Progenitor cell of endocrine pancreas (in vitro differentiated cells): ENCODE data around the gene KIF1A. TPM values are rescaled to one million over a fixed set of nuclear protein-coding genes. Genes with fewer than 3 reads are reported as not detected.
"Not testable (repeated sequence)": the region's sequence is repeated elsewhere in the genome, so short reads cannot be mapped to it uniquely, and the experiment has no call there.

Source experiments
- DNase-seq: peaks from one replicate; pipeline ENCODE4 v3.0.0; 2021; ENCODE audit warnings: low spot score; ENCODE audit not compliant: unreplicated experiment
- H3K27ac Mint-ChIP-seq: 2 replicates; pipeline ENCODE4 v1.8.0; 2021; ENCODE audit warnings: mild to moderate bottlenecking, moderate library complexity, mixed read lengths
- H3K27me3 Mint-ChIP-seq: 2 replicates; pipeline ENCODE4 v1.8.0; 2021; ENCODE audit warnings: mixed read lengths
- H3K36me3 Mint-ChIP-seq: 2 replicates; pipeline ENCODE4 v1.8.0; 2022; ENCODE audit warnings: mixed read lengths; ENCODE audit not compliant: insufficient read depth
- H3K4me1 Mint-ChIP-seq: 2 replicates; pipeline ENCODE4 v1.8.0; 2021; ENCODE audit warnings: low read depth, mixed read lengths
- H3K4me3 Mint-ChIP-seq: 2 replicates; pipeline ENCODE4 v1.8.0; 2021; ENCODE audit warnings: low read depth, mild to moderate bottlenecking, moderate library complexity, mixed read lengths
- H3K9me3 Mint-ChIP-seq: 2 replicates; pipeline ENCODE4 v1.8.0; 2021; ENCODE audit warnings: low read depth, mixed read lengths
- total RNA-seq: library from RNA; stranded (reverse); gene quantifications from 2 replicates; pipeline ENCODE4 v1.2.1, GENCODE V29; 2021
- TF ChIP-seq, protein P1 (sequence below): fragments of 200-600 bp; sonication (generic); IDR thresholded peaks from one replicate; pipeline ENCODE4 v1.5.0; 2021; ENCODE audit warnings: antibody characterized with exemption, mild to moderate bottlenecking; ENCODE audit not compliant: unreplicated experiment

Gene KIF1A
- total RNA-seq, 1 donor from 2014 or later = 132 TPM

- Mint-ChIP-seq H3K27ac (no peak overlapping the region), H3K36me3 (no peaks in the 10 kb centered on the region), H3K27me3 (no peaks in the 10 kb centered on the region), H3K4me3 (no peak overlapping the region), H3K4me1 (no peaks in the 10 kb centered on the region), H3K9me3 (no peaks in the 10 kb centered on the region)
- no peak for DNase-seq
- TF ChIP-seq, protein P1, sequence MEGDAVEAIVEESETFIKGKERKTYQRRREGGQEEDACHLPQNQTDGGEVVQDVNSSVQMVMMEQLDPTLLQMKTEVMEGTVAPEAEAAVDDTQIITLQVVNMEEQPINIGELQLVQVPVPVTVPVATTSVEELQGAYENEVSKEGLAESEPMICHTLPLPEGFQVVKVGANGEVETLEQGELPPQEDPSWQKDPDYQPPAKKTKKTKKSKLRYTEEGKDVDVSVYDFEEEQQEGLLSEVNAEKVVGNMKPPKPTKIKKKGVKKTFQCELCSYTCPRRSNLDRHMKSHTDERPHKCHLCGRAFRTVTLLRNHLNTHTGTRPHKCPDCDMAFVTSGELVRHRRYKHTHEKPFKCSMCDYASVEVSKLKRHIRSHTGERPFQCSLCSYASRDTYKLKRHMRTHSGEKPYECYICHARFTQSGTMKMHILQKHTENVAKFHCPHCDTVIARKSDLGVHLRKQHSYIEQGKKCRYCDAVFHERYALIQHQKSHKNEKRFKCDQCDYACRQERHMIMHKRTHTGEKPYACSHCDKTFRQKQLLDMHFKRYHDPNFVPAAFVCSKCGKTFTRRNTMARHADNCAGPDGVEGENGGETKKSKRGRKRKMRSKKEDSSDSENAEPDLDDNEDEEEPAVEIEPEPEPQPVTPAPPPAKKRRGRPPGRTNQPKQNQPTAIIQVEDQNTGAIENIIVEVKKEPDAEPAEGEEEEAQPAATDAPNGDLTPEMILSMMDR = no peak
These were observed 38.4 kb downstream of the KIF1A start for GRCh38 chr2:240781471-240782220.

- H3K4me3 Mint-ChIP-seq = no peak overlapping the region
- H3K9me3 Mint-ChIP-seq = no peaks in the 10 kb centered on the region
These were observed 39.9 kb downstream of the KIF1A start for GRCh38 chr2:240780023-240780700.

GRCh38 chr2:240779250-240779832, 40.7 kb downstream of the KIF1A start:
- H3K4me3 Mint-ChIP-seq, H3K27me3 Mint-ChIP-seq, H3K27ac Mint-ChIP-seq, H3K36me3 Mint-ChIP-seq, DNase-seq, H3K9me3 Mint-ChIP-seq, H3K4me1 Mint-ChIP-seq: not testable (repeated sequence)

More at GRCh38 chr2:240780023-240780700, 39.9 kb downstream of the KIF1A start:
- TF ChIP-seq, protein P1 = no peak
- no peaks in the 10 kb centered on the region for H3K36me3 Mint-ChIP-seq
- no peak for DNase-seq
- no peak overlapping the region for H3K27ac Mint-ChIP-seq
- H3K27me3 Mint-ChIP-seq = no peaks in the 10 kb centered on the region
- H3K4me1 Mint-ChIP-seq = no peaks in the 10 kb centered on the region

GRCh38 chr2:240778426-240778825, 41.6 kb downstream of the KIF1A start:
- Mint-ChIP-seq H3K9me3 (no peaks in the 10 kb centered on the region), H3K4me1 (no peaks in the 10 kb centered on the region), H3K27ac (no peak overlapping the region), H3K27me3 (no peaks in the 10 kb centered on the region), H3K4me3 (no peak overlapping the region), H3K36me3 (peaks cover 4% of the 10 kb centered on the region)
- DNase-seq = no peak
- TF ChIP-seq, protein P1 = no peak

GRCh38 chr2:240777456-240778212, 42.4 kb downstream of the KIF1A start:
- Mint-ChIP-seq H3K9me3 (no peaks in the 10 kb centered on the region), H3K4me1 (no peaks in the 10 kb centered on the region), H3K27ac (no peak overlapping the region), H3K27me3 (no peaks in the 10 kb centered on the region), H3K36me3 (peaks cover 4% of the 10 kb centered on the region), H3K4me3 (no peak overlapping the region)
- TF ChIP-seq, protein P1 = no peak
- DNase-seq = no peak
